ENCODE measurements around the gene RASA4B. TPM values are rescaled to one million over a fixed set of nuclear protein-coding genes. Genes with fewer than 3 reads are reported as not detected.
"Not testable (repeated sequence)": the region's sequence is repeated elsewhere in the genome, so short reads cannot be mapped to it uniquely, and the experiment has no call there.

The RASA4B gene
- 13.3 TPM for polyA plus RNA-seq (2013, experiment 1 of 2; ENCODE audit: insufficient read length)
- polyA plus RNA-seq (2013, experiment 2 of 2; ENCODE audit: insufficient read length) = 14.3 TPM

- peak; percentile 17 for DNase-seq
These were observed at the start of gene RASA4B for GRCh38 chr7:102517550-102518147. Gene RASA4B (minus strand): TSS chr7:102517777. CDS start chr7:102517710, 67 bp downstream.

GRCh38 chr7:102550808-102551422, 33.3 kb upstream of the RASA4B start, which contains the start of gene SPDYE2:
Gene SPDYE2 (plus strand): TSS chr7:102551226. CDS start chr7:102553256, 2,030 bp downstream.
- not testable (repeated sequence) for DNase-seq

DNA sequence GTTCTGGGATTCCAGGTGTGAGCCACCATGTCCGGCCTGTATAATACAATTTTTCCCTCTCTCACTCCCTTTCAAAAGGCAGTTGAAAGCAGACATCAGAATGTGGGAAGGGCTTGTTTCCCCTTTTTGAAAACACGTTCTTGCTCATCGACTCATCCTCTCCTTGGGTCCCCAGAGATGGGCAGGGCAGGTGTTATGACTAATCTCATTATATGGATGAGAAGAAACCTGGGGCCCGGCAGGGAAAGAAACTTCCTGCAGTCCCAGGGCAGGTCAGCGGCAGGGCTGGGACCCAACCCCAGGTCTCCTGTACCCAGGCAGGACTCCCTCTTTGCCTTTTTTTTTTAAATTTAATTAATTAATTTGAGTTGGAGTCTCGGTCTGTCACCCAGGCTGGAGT, 28.8 kb upstream of the RASA4B start:
- not testable (repeated sequence) for DNase-seq

- not testable (repeated sequence) for DNase-seq
These were observed 27.7 kb upstream of the RASA4B start for GRCh38 chr7:102545288-102545687.

- not testable (repeated sequence) for DNase-seq
These were observed 26.8 kb upstream of the RASA4B start for GRCh38 chr7:102544372-102544771.

GRCh38 chr7:102543596-102543995, 26.0 kb upstream of the RASA4B start, which contains the start of gene UPK3BL2:
Gene UPK3BL2 (minus strand): TSS chr7:102543696. CDS start chr7:102543636, 60 bp downstream.
- not testable (repeated sequence) for DNase-seq

DNA sequence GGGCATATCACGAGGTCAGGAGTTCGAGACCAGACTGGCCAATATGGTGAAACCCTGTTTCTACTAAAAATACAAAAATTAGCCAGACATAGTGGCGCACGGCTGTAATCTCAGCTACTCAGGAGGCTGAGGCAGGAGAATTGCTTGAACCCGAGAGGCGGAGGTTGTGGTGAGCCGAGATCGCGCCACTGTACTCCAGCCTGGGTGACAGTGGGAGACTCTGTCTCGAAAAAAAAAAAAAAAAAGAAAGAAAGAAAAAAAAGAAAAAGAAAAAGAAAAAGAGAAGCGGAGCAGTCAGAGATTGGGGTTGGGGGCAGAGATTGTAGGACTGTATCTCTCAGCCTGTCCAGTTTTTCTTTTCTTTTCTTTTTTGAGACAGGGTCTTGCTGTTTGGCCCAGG, 25.2 kb upstream of the RASA4B start:
- DNase-seq = not testable (repeated sequence)

- DNase-seq = not testable (repeated sequence)
These were observed 24.5 kb upstream of the RASA4B start for GRCh38 chr7:102542083-102542482.

- DNase-seq = not testable (repeated sequence)
These were observed 23.0 kb upstream of the RASA4B start for GRCh38 chr7:102540604-102541003.

DNA sequence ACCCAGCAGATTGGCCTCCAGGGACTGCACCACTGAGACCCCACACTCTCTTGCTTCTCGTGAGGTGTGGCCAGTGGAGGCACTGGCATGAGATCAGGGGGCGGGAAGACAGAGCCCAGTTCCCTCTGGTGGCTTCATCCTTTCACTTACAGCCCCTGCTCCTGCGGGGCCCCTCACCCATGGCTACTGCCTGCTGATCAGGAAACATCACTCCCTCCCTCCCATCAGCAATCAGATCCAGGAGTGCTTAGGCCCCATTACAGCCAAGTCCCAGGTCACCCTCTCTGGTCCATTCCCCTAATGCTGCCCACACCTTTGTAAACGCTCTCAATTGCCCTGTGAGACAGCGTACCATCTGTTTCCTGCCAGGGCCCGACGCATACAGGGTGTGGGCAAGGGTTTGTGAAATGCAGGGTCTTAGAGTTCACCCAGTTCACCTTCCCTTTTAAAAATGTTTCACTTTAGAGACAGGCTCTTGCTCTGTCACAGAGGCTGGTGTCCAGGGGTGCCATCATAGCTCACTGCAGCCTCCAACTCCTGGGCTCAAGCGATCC, 17.6 kb upstream of the RASA4B start:
- not testable (repeated sequence) for DNase-seq

- not testable (repeated sequence) for DNase-seq
These were observed 14.6 kb upstream of the RASA4B start for GRCh38 chr7:102532127-102532526.

GRCh38 chr7:102531583-102531982, 14.0 kb upstream of the RASA4B start:
- not testable (repeated sequence) for DNase-seq

DNA sequence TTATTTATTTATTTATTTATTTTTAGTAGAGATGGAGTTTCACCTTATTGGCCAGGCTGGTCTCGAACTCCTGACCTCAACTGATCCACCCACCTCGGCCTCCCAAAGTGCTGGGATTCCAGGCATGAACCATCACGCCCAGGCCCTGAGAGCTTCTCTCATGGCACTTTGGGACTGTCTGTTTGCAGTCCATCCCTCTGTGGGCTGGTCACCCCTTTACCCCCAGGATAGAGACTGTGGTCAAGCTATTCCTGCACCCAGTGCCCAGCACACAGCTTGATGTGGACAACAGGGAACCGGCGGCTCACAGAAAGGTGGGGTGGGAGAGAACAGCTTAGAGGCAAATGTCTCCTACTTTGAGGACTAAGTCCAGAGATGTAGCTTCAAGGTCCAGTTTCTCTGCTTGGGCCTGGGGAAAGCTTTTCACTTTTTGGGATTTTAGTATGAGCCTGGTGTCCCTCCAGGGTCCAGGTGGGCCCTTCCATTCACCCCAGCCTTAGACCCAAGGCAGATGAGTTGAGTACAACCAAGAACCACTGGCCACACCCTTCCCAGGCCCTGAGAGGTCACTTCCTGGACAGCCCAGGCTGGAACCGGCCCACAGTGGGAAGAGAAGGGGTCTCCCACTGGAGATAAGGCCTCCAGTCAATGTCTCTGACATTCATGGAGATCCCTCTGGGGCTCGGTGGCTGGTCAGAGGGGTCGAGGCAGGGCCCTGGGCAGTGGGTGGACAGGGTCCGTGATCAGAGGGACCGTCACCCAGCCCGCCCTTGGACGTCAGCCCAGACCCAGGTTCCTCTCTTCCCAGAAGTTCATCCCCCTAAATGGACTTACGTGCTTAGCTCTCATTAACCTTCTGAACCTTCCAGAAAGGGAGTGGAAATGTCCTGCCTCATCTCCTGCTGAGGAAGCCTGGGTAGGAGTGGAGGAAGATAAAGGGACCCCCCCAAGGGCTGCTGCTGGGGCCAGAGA, 10.5 kb upstream of the RASA4B start:
- not testable (repeated sequence) for DNase-seq

- DNase-seq = not testable (repeated sequence)
These were observed 9.6 kb upstream of the RASA4B start for GRCh38 chr7:102527182-102527581.

DNA sequence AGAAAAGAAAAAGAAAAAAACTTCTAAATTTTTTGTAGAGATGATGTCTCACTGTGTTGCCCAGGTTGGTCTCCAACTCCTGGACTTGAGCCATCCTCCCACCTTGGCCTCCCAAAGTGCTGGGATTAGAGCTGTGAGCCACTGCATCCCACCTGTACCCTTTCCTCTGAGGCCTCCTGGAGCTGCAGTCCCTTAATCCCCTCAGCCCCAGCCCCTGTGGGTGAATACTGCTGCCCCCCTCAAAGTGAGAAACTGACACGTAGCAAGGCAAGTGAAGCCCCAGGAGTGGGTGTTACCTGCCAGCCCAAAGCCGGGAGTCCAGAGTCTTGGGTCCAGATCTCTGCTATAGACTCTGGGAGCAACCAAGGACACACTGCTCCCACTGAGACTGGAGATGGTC, 7.2 kb upstream of the RASA4B start:
- DNase-seq = not testable (repeated sequence)

DNA sequence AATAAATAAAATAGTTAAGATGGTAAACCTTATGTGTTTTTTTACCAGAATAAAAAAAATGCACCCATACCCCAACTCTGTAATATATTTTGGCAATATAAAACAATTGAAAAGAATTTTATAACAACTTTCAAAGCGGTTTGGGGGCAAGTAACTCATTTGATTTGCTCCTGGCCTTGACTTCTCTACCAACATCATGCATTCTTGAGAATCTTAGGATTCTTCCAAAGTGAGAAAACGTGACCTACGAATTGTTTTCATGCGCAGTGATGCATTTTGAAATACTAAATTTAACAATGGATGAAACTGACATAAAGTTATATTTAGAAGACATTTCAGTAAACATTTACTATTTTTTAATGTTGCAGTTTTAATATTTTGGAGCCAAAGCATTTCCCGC, 3.2 kb upstream of the RASA4B start:
- not testable (repeated sequence) for DNase-seq

DNA sequence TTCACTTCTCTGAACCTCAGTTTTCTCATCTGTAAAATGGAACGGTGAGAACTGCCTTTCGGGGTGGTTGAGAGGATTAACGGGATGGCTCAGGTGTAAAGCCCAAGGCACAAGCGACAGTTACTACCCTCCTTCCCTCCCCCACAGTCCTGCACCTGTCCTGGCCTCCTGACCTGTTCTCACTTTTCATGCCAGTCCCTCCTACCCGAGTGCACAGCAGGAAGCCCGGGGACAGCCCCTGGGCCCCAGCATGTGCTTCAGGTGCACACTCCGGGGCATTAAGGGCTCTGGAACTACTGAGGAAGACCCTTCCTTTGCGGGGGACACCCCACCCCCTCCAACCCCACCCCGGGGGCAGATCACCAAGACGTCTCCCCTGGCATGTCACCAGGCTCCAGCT, 626 bp downstream of the RASA4B start:
- not testable (repeated sequence) for DNase-seq

GRCh38 chr7:102515889-102516288, 1.7 kb downstream of the RASA4B start:
- not testable (repeated sequence) for DNase-seq

DNA sequence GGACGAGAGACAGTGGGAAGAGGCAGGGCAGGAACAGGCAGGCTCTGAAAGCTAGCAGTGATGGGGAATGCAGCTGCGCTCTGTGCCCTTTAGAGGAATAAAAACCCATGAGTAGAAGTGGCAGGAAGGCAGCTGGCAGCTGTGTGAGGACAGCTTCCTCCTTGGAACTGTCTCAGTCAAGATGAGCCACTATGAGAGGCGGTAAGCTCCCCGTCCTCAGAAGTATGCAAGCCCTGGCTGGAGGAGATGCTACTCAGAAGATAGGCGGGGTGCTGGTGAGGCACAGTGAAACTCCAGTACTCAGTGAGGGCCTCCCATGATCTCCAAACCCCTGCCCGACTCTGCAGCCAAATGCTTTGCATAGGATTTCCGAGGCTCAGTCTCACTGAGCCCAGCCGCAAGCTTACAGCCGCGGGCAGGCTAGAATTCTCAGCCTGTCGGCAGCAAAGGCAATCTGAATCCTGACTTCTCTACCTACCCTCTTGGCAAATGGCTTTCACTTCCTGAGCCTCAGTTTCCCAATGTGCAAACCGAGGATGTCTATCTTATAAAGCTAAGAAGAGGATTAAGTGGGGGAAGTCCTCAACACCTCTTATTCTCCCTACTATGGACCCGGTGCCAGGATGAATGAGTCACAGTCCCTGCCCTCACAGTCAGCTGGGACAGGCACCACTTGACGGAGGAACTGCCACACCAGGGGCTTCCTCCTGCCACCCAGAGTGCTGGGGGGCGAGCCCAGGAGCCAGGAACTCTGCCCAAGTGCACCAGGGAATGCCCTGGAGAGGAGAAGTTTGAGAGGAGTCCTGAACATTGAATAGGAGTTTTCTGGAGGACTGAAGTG, 2.5 kb downstream of the RASA4B start:
- DNase-seq = not testable (repeated sequence)

- peak; percentile 87 for DNase-seq
These were observed 4.8 kb downstream of the RASA4B start for GRCh38 chr7:102512642-102513221.

Data from fibroblast of skin of back (primary cell).